ENCODE results near the gene CASK. TPM values are rescaled to one million over a fixed set of nuclear protein-coding genes. Genes with fewer than 3 reads are reported as not detected.

The CASK gene
- total and polyA plus RNA-seq, 2 of the 13 experiments (the other 11 are each of a cell fraction or from before 2014, with no cell fraction given): 14.5 to 16.0 TPM

GRCh38 chrX:41507919-41508318 is 415.4 kb downstream of the CASK start (continued):
- TF ChIP-seq, protein P1, sequence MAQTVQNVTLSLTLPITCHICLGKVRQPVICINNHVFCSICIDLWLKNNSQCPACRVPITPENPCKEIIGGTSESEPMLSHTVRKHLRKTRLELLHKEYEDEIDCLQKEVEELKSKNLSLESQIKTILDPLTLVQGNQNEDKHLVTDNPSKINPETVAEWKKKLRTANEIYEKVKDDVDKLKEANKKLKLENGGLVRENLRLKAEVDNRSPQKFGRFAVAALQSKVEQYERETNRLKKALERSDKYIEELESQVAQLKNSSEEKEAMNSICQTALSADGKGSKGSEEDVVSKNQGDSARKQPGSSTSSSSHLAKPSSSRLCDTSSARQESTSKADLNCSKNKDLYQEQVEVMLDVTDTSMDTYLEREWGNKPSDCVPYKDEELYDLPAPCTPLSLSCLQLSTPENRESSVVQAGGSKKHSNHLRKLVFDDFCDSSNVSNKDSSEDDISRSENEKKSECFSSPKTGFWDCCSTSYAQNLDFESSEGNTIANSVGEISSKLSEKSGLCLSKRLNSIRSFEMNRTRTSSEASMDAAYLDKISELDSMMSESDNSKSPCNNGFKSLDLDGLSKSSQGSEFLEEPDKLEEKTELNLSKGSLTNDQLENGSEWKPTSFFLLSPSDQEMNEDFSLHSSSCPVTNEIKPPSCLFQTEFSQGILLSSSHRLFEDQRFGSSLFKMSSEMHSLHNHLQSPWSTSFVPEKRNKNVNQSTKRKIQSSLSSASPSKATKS (CRISPR knock-in tag; IDR thresholded peaks at IDR 0.05): no peak
- no peak for TF ChIP-seq MED1 (CRISPR knock-in tag; IDR thresholded peaks at IDR 0.05)
- no peak for TF ChIP-seq HINFP (CRISPR knock-in tag; IDR thresholded peaks at IDR 0.05; ENCODE audit: low read depth)
- no peak for TF ChIP-seq ZNF563 (CRISPR knock-in tag; IDR thresholded peaks at IDR 0.05)
- no peak for TF ChIP-seq ZNF543 (CRISPR knock-in tag; IDR thresholded peaks at IDR 0.05)

DNA sequence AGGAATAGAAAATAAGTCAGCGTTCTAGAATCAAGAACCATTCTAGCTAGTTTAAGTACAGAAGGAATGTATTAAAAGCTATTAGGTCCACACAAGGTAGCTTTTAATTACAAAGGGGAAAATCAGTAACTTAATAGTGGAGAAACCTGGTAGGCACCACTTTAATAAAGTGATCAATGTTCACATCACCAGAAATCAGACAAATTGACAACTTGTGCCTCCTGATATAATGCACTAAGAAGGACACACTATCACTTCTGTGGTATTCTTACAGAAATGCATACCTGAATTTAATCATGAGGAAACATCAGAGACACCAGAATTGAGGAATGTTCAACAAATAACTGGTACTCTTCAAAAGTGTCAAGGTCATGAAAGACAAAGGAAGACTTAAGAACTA is 421.4 kb downstream of the CASK start:
- ChIA-PET CTCF (ENCODE audit: low intra/inter-chr PET ratio, low total read pairs) (no interaction called here), POLR2A (no interaction called here)
- H3K4me1 ChIP-seq (ENCODE audit: insufficient read depth, low read length): peaks cover 11% of the 10 kb centered on the region
- no peak for TF ChIP-seq FOXM1 (CRISPR knock-in tag; IDR thresholded peaks at IDR 0.05)
- no peak for TF ChIP-seq WIZ (CRISPR knock-in tag; IDR thresholded peaks at IDR 0.05)
- TF ChIP-seq THAP9 (CRISPR knock-in tag; IDR thresholded peaks at IDR 0.05; ENCODE audit: borderline replicate concordance): no peak
- TF ChIP-seq ZSCAN5A (CRISPR knock-in tag; IDR thresholded peaks at IDR 0.05; ENCODE audit: borderline replicate concordance): no peak
- TF ChIP-seq ZBTB7A (CRISPR knock-in tag; IDR thresholded peaks at IDR 0.05): no peak
- no peak for TF ChIP-seq XBP1 (CRISPR knock-in tag; IDR thresholded peaks at IDR 0.05)
- no peak for TF ChIP-seq ERF (CRISPR knock-in tag; IDR thresholded peaks at IDR 0.05)
- no peak for TF ChIP-seq RFX5 (IDR thresholded peaks at IDR 0.05; ENCODE audit: low read depth, low read length)
- TF ChIP-seq HNRNPUL1 (IDR thresholded peaks at IDR 0.05; ENCODE audit: low read depth, low read length): no peak
- TF ChIP-seq SALL1 (CRISPR knock-in tag; IDR thresholded peaks at IDR 0.05): no peak
- TF ChIP-seq NFKB2 (CRISPR knock-in tag; IDR thresholded peaks at IDR 0.05; ENCODE audit: borderline replicate concordance): no peak
- TF ChIP-seq JUND (CRISPR knock-in tag; IDR thresholded peaks at IDR 0.05): no peak
- TF ChIP-seq ARNTL (CRISPR knock-in tag; IDR thresholded peaks at IDR 0.05): no peak

More for the DNA sequence above, 421.4 kb downstream of the CASK start:
- H3K36me3 ChIP-seq (replicated peaks in 1 of 2; ENCODE audit: control insufficient read depth in 1 of 2, insufficient read depth in 2 of 2, low read length in 2 of 2): no peaks in the 10 kb centered on the region
- no peak overlapping the region for H3K27ac ChIP-seq (ENCODE audit: extremely low read length, insufficient read depth, low read length)
- BruUV-seq (replicated peaks): no TSS peak
- no peaks in the 10 kb centered on the region for H3K27me3 ChIP-seq (ENCODE audit: control insufficient read depth in 1 of 2, insufficient read depth in 2 of 2, low read length in 2 of 2)
- ATAC-seq (no peak), DNase-seq (ENCODE audit: low spot score) (no peak), FAIRE-seq (no peak)
- H3K4me2 ChIP-seq (ENCODE audit: low read depth, low read length): no peak overlapping the region
- no peaks in the 10 kb centered on the region for H3K79me2 ChIP-seq (ENCODE audit: insufficient read depth, low read length)
- H3K9ac ChIP-seq (ENCODE audit: insufficient read depth, low read depth, low read length): no peak overlapping the region
- H3K9me3 ChIP-seq (ENCODE audit: low read length): no peaks in the 10 kb centered on the region
- H2AFZ ChIP-seq (ENCODE audit: low read length): no peak overlapping the region
- no peak overlapping the region for H3K4me3 ChIP-seq (replicated peaks in 1 of 3; ENCODE audit: insufficient read depth in 1 of 3, low read depth in 2 of 3, low read length in 3 of 3)
- no peaks in the 10 kb centered on the region for H4K20me1 ChIP-seq (ENCODE audit: insufficient read depth, low read length)
- WGBS (ENCODE audit: low lambda C conversion rate): 6% methylated on average over 1 of the region's 1 CpG
- intact Hi-C loops (cut with micrococcal nuclease; ENCODE audit: unreplicated experiment): no loop called here
- in situ Hi-C loops (cut with HindIII; ENCODE audit: extremely low pct_ligation_motif_present, low pct_unique_long_range_greater_than_20kb): no loop called here

Measured in HepG2 (cell line).